IPS-11a (cell line): ENCODE data around the gene CETN1.

ENCODE experiments used
- H3K4me3 ChIP-seq: one replicate; pipeline ENCODE4 v1.5.1; 2013; ENCODE audit warnings: low read depth, low read length, control low read depth

Gene CETN1

GRCh38 chr18:576924-577323 lies 3.3 kb upstream of the CETN1 start:
- no peak overlapping the region for H3K4me3 ChIP-seq

- H3K4me3 ChIP-seq: no peak overlapping the region
These were observed 2.4 kb upstream of the CETN1 start for GRCh38 chr18:577643-578375.

GRCh38 chr18:579238-579637 lies 942 bp upstream of the CETN1 start:
- no peak overlapping the region for H3K4me3 ChIP-seq

- H3K4me3 ChIP-seq: no peak overlapping the region
These were observed 916 bp downstream of the CETN1 start for GRCh38 chr18:581096-581495.

GRCh38 chr18:582465-582864 lies 2.3 kb downstream of the CETN1 start:
- H3K4me3 ChIP-seq: no peak overlapping the region

- no peak overlapping the region for H3K4me3 ChIP-seq
These were observed 14.9 kb downstream of the CETN1 start for GRCh38 chr18:595068-595467.

- no peak overlapping the region for H3K4me3 ChIP-seq
These were observed 15.4 kb downstream of the CETN1 start for GRCh38 chr18:595571-595970.

GRCh38 chr18:596288-596881 lies 16.2 kb downstream of the CETN1 start:
- no peak overlapping the region for H3K4me3 ChIP-seq

- H3K4me3 ChIP-seq: no peak overlapping the region
These were observed 18.0 kb downstream of the CETN1 start for GRCh38 chr18:598124-598589.

- H3K4me3 ChIP-seq: no peak overlapping the region
These were observed 19.9 kb downstream of the CETN1 start for GRCh38 chr18:600107-600506.

GRCh38 chr18:604771-605170 lies 24.6 kb downstream of the CETN1 start:
- H3K4me3 ChIP-seq: no peak overlapping the region

GRCh38 chr18:607930-608329 lies 27.8 kb downstream of the CETN1 start:
- H3K4me3 ChIP-seq: no peak overlapping the region

GRCh38 chr18:610214-610928 lies 30.2 kb downstream of the CETN1 start:
- no peak overlapping the region for H3K4me3 ChIP-seq

- no peak overlapping the region for H3K4me3 ChIP-seq
These were observed 32.0 kb downstream of the CETN1 start for GRCh38 chr18:612156-612555.

GRCh38 chr18:614193-614592 lies 34.0 kb downstream of the CETN1 start:
- H3K4me3 ChIP-seq: no peak overlapping the region

GRCh38 chr18:615092-615521 lies 34.9 kb downstream of the CETN1 start:
- no peak overlapping the region for H3K4me3 ChIP-seq

GRCh38 chr18:615773-616172 lies 35.6 kb downstream of the CETN1 start:
- no peak overlapping the region for H3K4me3 ChIP-seq

GRCh38 chr18:616380-616995 lies 36.3 kb downstream of the CETN1 start:
- no peak overlapping the region for H3K4me3 ChIP-seq

GRCh38 chr18:617970-618504 lies 37.9 kb downstream of the CETN1 start:
- H3K4me3 ChIP-seq: no peak overlapping the region

GRCh38 chr18:618618-619017 lies 38.4 kb downstream of the CETN1 start:
- no peak overlapping the region for H3K4me3 ChIP-seq

GRCh38 chr18:621291-622043 lies 41.3 kb downstream of the CETN1 start:
- no peak overlapping the region for H3K4me3 ChIP-seq
